Keratinocyte (primary cell): ENCODE measurements around the gene ZNF629. TPM values are rescaled to one million over a fixed set of nuclear protein-coding genes. Genes with fewer than 3 reads are reported as not detected.

ENCODE experiments used
- DNase-seq: peaks from one replicate; pipeline ENCODE4 v3.0.0-alpha.2; 2011; ENCODE audit warnings: low read depth, missing footprints, low spot score
- FAIRE-seq: peaks from 2 replicates; lab custom pipeline; 2011; peaks lifted over from hg19 to GRCh38; lab: Jason Lieb, UNC
- H2AFZ ChIP-seq: 2 replicates; pipeline ENCODE4 v1.6.0; 2012; ENCODE audit warnings: low read length, control low read depth, inconsistent platforms; ENCODE audit not compliant: control insufficient read depth
- H3K27ac ChIP-seq: 2 replicates; pipeline ENCODE4 v1.5.1; 2011; ENCODE audit warnings: low read length; ENCODE audit not compliant: control insufficient read depth, insufficient read depth
- H3K27me3 ChIP-seq: 3 replicates; pipeline ENCODE4 v1.6.0; 2011; ENCODE audit warnings: low read length; ENCODE audit not compliant: control insufficient read depth, insufficient read depth; ENCODE audit errors: extremely low read depth
- H3K36me3 ChIP-seq, 2 experiments: 2 replicates in 1 of 2; 3 replicates in 1 of 2; pipeline ENCODE4 v1.5.1; 2011; ENCODE audit warnings: low read length in 2 of 2, mild to moderate bottlenecking in 1 of 2; ENCODE audit not compliant: control insufficient read depth in 2 of 2, insufficient read depth in 2 of 2; ENCODE audit errors: extremely low read depth in 1 of 2
- H3K4me1 ChIP-seq: 3 replicates; pipeline ENCODE4 v1.5.1; 2011; ENCODE audit warnings: low read length; ENCODE audit not compliant: control insufficient read depth, insufficient read depth; ENCODE audit errors: extremely low read depth
- H3K4me2 ChIP-seq: 3 replicates; pipeline ENCODE4 v1.6.0; 2011; ENCODE audit warnings: low read depth, low read length; ENCODE audit not compliant: control insufficient read depth, insufficient read depth; ENCODE audit errors: extremely low read depth
- H3K4me3 ChIP-seq, 3 experiments: fragments of 200-600 bp in 1 of 3; sonication (generic) in 1 of 3; 2 replicates in 2 of 3; 3 replicates in 1 of 3; pipeline ENCODE4 v1.5.1; 2011 to 2016; ENCODE audit warnings: low read length in 3 of 3, mild to moderate bottlenecking in 3 of 3, control low read depth in 2 of 3, inconsistent platforms in 1 of 3, low read depth in 1 of 3, mixed read lengths in 1 of 3, mixed run types in 1 of 3, moderate library complexity in 1 of 3; ENCODE audit not compliant: control insufficient read depth in 2 of 3, insufficient read depth in 2 of 3; ENCODE audit errors: extremely low read depth in 1 of 3
- H3K79me2 ChIP-seq: 2 replicates; pipeline ENCODE4 v1.6.0; 2012; ENCODE audit warnings: low read length; ENCODE audit not compliant: control insufficient read depth, insufficient read depth
- H3K9ac ChIP-seq: 3 replicates; pipeline ENCODE4 v1.6.0; 2011; ENCODE audit warnings: low read length; ENCODE audit not compliant: control insufficient read depth, insufficient read depth; ENCODE audit errors: extremely low read depth
- H3K9me1 ChIP-seq: 3 replicates; pipeline ENCODE4 v1.6.0; 2011; ENCODE audit warnings: low read length; ENCODE audit not compliant: control insufficient read depth, insufficient read depth; ENCODE audit errors: extremely low read depth
- H3K9me3 ChIP-seq: 2 replicates; pipeline ENCODE4 v1.5.1; 2012; ENCODE audit warnings: low read depth, low read length; ENCODE audit not compliant: control insufficient read depth
- H4K20me1 ChIP-seq: 3 replicates; pipeline ENCODE4 v1.6.0; 2011; ENCODE audit warnings: low read length; ENCODE audit not compliant: control insufficient read depth, insufficient read depth; ENCODE audit errors: extremely low read depth
- EZH2 ChIP-seq: IDR thresholded peaks from one replicate; pipeline ENCODE4 v1.6.1; 2012; ENCODE audit warnings: inconsistent platforms, mild to moderate bottlenecking, low read length, moderate library complexity
- dilution Hi-C: fragments of 300-500 bp; cut with MboI; formaldehyde crosslinking; loops from one replicate; pipeline ENCODE4 v1.7.0; 2020; ENCODE audit warnings: low sequenced_read_pairs; ENCODE audit not compliant: extremely low pct_ligation_motif_present
- polyA plus RNA-seq, 5 experiments: library from polyadenylated mRNA; depleted of rRNA in 3 of 5; stranded (reverse) in 3 of 5; stranded (forward) in 1 of 5; unstranded in 1 of 5; fragments of >200 nt; gene quantifications; 1 replicate in 1 of 5; 2 replicates in 3 of 5; 3 replicates in 1 of 5; pipeline versions ENCODE4 v1.2.1 to v1.2.3, GENCODE V29; 2011 to 2012; ENCODE audit warnings: missing spikeins in 2 of 5, low read depth in 1 of 5, low replicate concordance in 1 of 5
- TF ChIP-seq, protein P1 (sequence below), 3 experiments: IDR thresholded peaks in 1 of 3; conservative IDR thresholded peaks in 1 of 3; optimal IDR thresholded peaks in 1 of 3; 2 replicates in 2 of 3; 3 replicates in 1 of 3; pipeline versions ENCODE3 to v1.5.1; 2011; ENCODE audit warnings: low read length in 3 of 3, mild to moderate bottlenecking in 3 of 3, moderate library complexity in 2 of 3, control low read depth in 1 of 3, inconsistent platforms in 1 of 3; ENCODE audit not compliant: insufficient read depth in 2 of 3; ENCODE audit errors: extremely low read depth in 1 of 3

The ZNF629 gene
- polyA plus RNA-seq, 1 donor (not counting 4 experiments of a cell fraction or from before 2014, with no cell fraction given) = 3.6 TPM

GRCh38 chr16:30784215-30784614, 2.8 kb downstream of the ZNF629 start:
- Histone ChIP-seq H3K4me1 (peaks cover 10% of the 10 kb centered on the region), H2AFZ (no peak overlapping the region), H3K4me2 (no peak overlapping the region), H3K9me1 (no peaks in the 10 kb centered on the region), H3K9me3 (no peaks in the 10 kb centered on the region), H3K36me3 (peaks cover 6 to 20% of the 10 kb centered on the region in 2 experiments), H3K79me2 (peaks cover 20% of the 10 kb centered on the region), H3K9ac (no peak overlapping the region), H4K20me1 (no peaks in the 10 kb centered on the region), H3K27me3 (no peaks in the 10 kb centered on the region), H3K27ac (no peak overlapping the region), H3K4me3 (no peak overlapping the region)
- FAIRE-seq (no peak), DNase-seq (no peak)
- dilution Hi-C loops = loop anchor here (25.0 kb wide), 1 partner anchor 103 kb away; the partner anchor contains the start of genes BCL7C and CTF1
- no peak for TF ChIP-seq EZH2
- TF ChIP-seq, protein P1, sequence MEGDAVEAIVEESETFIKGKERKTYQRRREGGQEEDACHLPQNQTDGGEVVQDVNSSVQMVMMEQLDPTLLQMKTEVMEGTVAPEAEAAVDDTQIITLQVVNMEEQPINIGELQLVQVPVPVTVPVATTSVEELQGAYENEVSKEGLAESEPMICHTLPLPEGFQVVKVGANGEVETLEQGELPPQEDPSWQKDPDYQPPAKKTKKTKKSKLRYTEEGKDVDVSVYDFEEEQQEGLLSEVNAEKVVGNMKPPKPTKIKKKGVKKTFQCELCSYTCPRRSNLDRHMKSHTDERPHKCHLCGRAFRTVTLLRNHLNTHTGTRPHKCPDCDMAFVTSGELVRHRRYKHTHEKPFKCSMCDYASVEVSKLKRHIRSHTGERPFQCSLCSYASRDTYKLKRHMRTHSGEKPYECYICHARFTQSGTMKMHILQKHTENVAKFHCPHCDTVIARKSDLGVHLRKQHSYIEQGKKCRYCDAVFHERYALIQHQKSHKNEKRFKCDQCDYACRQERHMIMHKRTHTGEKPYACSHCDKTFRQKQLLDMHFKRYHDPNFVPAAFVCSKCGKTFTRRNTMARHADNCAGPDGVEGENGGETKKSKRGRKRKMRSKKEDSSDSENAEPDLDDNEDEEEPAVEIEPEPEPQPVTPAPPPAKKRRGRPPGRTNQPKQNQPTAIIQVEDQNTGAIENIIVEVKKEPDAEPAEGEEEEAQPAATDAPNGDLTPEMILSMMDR (optimal IDR thresholded peaks at IDR 0.05 in 1 of 3, IDR thresholded peaks at IDR 0.05 in 1 of 3, conservative IDR thresholded peaks at IDR 0.05 in 1 of 3; ENCODE audit: extremely low read depth in 1 of 3, insufficient read depth in 2 of 3, low read length in 3 of 3) = no peak

DNA sequence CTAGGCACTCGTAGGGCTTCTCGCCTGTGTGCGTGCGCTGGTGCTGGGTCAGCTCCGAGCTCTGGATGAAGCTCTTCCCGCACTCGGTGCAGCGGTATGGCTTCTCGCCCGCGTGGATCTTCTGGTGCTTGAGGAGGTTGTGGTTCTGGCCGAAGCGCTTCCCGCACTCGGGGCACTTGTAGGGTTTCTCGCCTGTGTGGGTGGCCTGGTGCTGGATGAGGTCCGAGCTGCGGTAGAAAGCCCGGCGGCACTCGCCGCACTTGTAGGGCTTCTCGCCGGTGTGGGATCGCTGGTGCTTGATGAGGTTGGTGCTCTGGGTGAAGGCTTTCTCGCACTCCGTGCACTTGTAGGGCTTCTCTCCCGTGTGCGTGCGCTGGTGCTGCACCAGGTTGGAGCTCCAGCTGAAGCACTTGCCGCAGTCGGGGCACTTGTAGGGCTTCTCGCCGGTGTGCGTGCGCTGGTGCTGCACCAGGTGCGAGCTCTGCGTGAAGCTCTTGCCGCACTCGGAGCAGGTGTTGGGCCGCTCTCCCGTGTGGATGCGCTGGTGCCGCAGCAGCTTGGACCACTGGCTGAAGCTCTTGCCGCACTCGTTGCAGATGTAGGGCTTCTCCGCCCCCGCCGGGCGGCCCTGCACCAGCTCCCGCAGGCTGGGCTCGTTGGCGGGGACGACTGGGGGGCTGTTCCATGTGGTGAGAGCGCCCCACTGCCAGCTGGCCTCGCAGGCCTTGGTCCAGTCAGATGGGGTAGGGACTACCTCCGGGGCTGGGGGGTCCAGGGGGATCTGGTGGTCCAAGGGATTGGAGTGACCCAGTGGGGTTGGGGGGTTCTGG, 3.5 kb downstream of the ZNF629 start:
- H3K79me2 ChIP-seq = peaks cover 20% of the 10 kb centered on the region
- no peak overlapping the region for H3K4me2 ChIP-seq
- H3K9me1 ChIP-seq = no peaks in the 10 kb centered on the region
- FAIRE-seq (no peak), DNase-seq (no peak)
- no peak overlapping the region for H3K9ac ChIP-seq
- H3K27me3 ChIP-seq = no peaks in the 10 kb centered on the region
- peaks cover 10% of the 10 kb centered on the region for H3K4me1 ChIP-seq
- H2AFZ ChIP-seq = no peak overlapping the region
- dilution Hi-C loops = loop anchor here (25.0 kb wide), 1 partner anchor 104 kb away; the partner anchor contains the start of genes BCL7C and CTF1
- H3K27ac ChIP-seq = no peak overlapping the region
- no peak overlapping the region for H3K4me3 ChIP-seq
- H4K20me1 ChIP-seq = no peaks in the 10 kb centered on the region
- H3K9me3 ChIP-seq = no peaks in the 10 kb centered on the region
- H3K36me3 ChIP-seq = peaks cover 6 to 20% of the 10 kb centered on the region in 2 experiments
- no peak for TF ChIP-seq EZH2
- TF ChIP-seq, protein P1 (optimal IDR thresholded peaks at IDR 0.05 in 1 of 3, IDR thresholded peaks at IDR 0.05 in 1 of 3, conservative IDR thresholded peaks at IDR 0.05 in 1 of 3; ENCODE audit: extremely low read depth in 1 of 3, insufficient read depth in 2 of 3, low read length in 3 of 3) = no peak
